ENCODE data around the gene RETREG1. TPM values are rescaled to one million over a fixed set of nuclear protein-coding genes. Genes with fewer than 3 reads are reported as not detected.

The RETREG1 gene
- total and polyA plus RNA-seq, 2 donors (not counting 3 experiments of a cell fraction or from before 2014, with no cell fraction given): 0.46 TPM; not detected in 1

GRCh38 chr5:16625096-16625495 is 8.3 kb upstream of the RETREG1 start:
- Histone ChIP-seq H3K9me1 (replicated peaks; ENCODE audit: control insufficient read depth, extremely low read depth, insufficient read depth, low read length) (no peaks in the 10 kb centered on the region), H3K36me3 (ENCODE audit: control insufficient read depth in 2 of 2, extremely low read depth in 1 of 2, insufficient read depth in 2 of 2, low read length in 2 of 2) (no peaks in the 10 kb centered on the region), H4K20me1 (replicated peaks; ENCODE audit: control insufficient read depth, extremely low read depth, insufficient read depth, low read length) (no peaks in the 10 kb centered on the region), H3K4me2 (ENCODE audit: insufficient read depth, low read length) (no peak overlapping the region), H3K9me3 (replicated peaks; ENCODE audit: control insufficient read depth, insufficient read depth, low read length) (no peaks in the 10 kb centered on the region), H2AFZ (ENCODE audit: low read depth, low read length) (no peak overlapping the region), H3K27me3 (ENCODE audit: control insufficient read depth in 2 of 2, insufficient read depth in 2 of 2, low read length in 2 of 2) (peaks cover 8 to 12% of the 10 kb centered on the region in 2 experiments), H3K79me2 (ENCODE audit: control insufficient read depth, insufficient read depth, low read length) (no peaks in the 10 kb centered on the region), H3K9ac (replicated peaks; ENCODE audit: extremely low read depth, insufficient read depth, low read length) (no peak overlapping the region), H3K27ac (ENCODE audit: insufficient read depth, low read depth, low read length) (no peak overlapping the region), H3K4me3 (replicated peaks in 1 of 3; ENCODE audit: insufficient read depth in 1 of 3, low read depth in 1 of 3, low read length in 3 of 3) (no peak overlapping the region), H3K4me1 (ENCODE audit: control insufficient read depth, extremely low read depth, insufficient read depth, low read length) (no peaks in the 10 kb centered on the region)
- dilution Hi-C loops (cut with MboI; ENCODE audit: extremely low pct_ligation_motif_present, low sequenced_read_pairs): no loop called here
- no peak for TF ChIP-seq CTCF (IDR thresholded peaks at IDR 0.05; ENCODE audit: extremely low read depth in 1 of 2, insufficient read depth in 1 of 2, low read depth in 1 of 2, low read length in 2 of 2)
- TF ChIP-seq POLR2AphosphoS5 (IDR thresholded peaks at IDR 0.05; ENCODE audit: insufficient read depth, low read depth, low read length): no peak
- TF ChIP-seq JUN (IDR thresholded peaks at IDR 0.05; ENCODE audit: borderline replicate concordance, insufficient read depth, insufficient read length, low read depth): no peak
- TF ChIP-seq POLR2A (IDR thresholded peaks at IDR 0.05; ENCODE audit: low read depth, low read length): no peak
- no peak for TF ChIP-seq EZH2 (IDR thresholded peaks at IDR 0.05; ENCODE audit: borderline replicate concordance, low read depth, low read length, severe bottlenecking)
- intact Hi-C loops (cut with micrococcal nuclease): no loop called here
- no peak for FAIRE-seq
- ChIA-PET CTCF (no interaction called here), POLR2A (no interaction called here)
- no TSS peak for BruUV-seq (replicated peaks)
- no peak for DNase-seq (ENCODE audit: low read depth, low spot score)

GRCh38 chr5:16619136-16619535 is 2.3 kb upstream of the RETREG1 start:
- dilution Hi-C loops (cut with MboI; ENCODE audit: extremely low pct_ligation_motif_present, low sequenced_read_pairs): no loop called here
- FAIRE-seq: no peak
- Histone ChIP-seq H3K4me2 (ENCODE audit: insufficient read depth, low read length) (no peak overlapping the region), H3K27ac (ENCODE audit: insufficient read depth, low read depth, low read length) (no peak overlapping the region), H2AFZ (ENCODE audit: low read depth, low read length) (no peak overlapping the region), H3K4me3 (replicated peaks in 1 of 3; ENCODE audit: insufficient read depth in 1 of 3, low read depth in 1 of 3, low read length in 3 of 3) (no peak overlapping the region), H3K79me2 (ENCODE audit: control insufficient read depth, insufficient read depth, low read length) (no peaks in the 10 kb centered on the region), H3K9me1 (replicated peaks; ENCODE audit: control insufficient read depth, extremely low read depth, insufficient read depth, low read length) (no peaks in the 10 kb centered on the region), H3K9ac (replicated peaks; ENCODE audit: extremely low read depth, insufficient read depth, low read length) (no peak overlapping the region), H3K4me1 (ENCODE audit: control insufficient read depth, extremely low read depth, insufficient read depth, low read length) (peaks cover 3% of the 10 kb centered on the region), H3K36me3 (ENCODE audit: control insufficient read depth in 2 of 2, extremely low read depth in 1 of 2, insufficient read depth in 2 of 2, low read length in 2 of 2) (no peaks in the 10 kb centered on the region), H3K9me3 (replicated peaks; ENCODE audit: control insufficient read depth, insufficient read depth, low read length) (no peaks in the 10 kb centered on the region), H4K20me1 (replicated peaks; ENCODE audit: control insufficient read depth, extremely low read depth, insufficient read depth, low read length) (no peaks in the 10 kb centered on the region), H3K27me3 (ENCODE audit: control insufficient read depth in 2 of 2, insufficient read depth in 2 of 2, low read length in 2 of 2) (peaks cover 23 to 25% of the 10 kb centered on the region in 2 experiments)
- no TSS peak for BruUV-seq (replicated peaks)
- TF ChIP-seq MYC (IDR thresholded peaks at IDR 0.05; ENCODE audit: low read depth, low read length) (no peak), GATA2 (IDR thresholded peaks at IDR 0.05; ENCODE audit: insufficient read depth, insufficient read length, low read depth, low read length) (no peak), CTCF (IDR thresholded peaks at IDR 0.05; ENCODE audit: extremely low read depth in 1 of 2, insufficient read depth in 1 of 2, low read depth in 1 of 2, low read length in 2 of 2) (no peak), MAX (IDR thresholded peaks at IDR 0.05; ENCODE audit: insufficient read depth, insufficient read length) (no peak), FOS (IDR thresholded peaks at IDR 0.05; ENCODE audit: borderline replicate concordance, insufficient read depth, low read length) (no peak), POLR2AphosphoS5 (IDR thresholded peaks at IDR 0.05; ENCODE audit: insufficient read depth, low read depth, low read length) (no peak), POLR2A (IDR thresholded peaks at IDR 0.05; ENCODE audit: low read depth, low read length) (no peak), EZH2 (IDR thresholded peaks at IDR 0.05; ENCODE audit: borderline replicate concordance, low read depth, low read length, severe bottlenecking) (no peak), JUN (IDR thresholded peaks at IDR 0.05; ENCODE audit: borderline replicate concordance, insufficient read depth, insufficient read length, low read depth) (no peak)
- intact Hi-C loops (cut with micrococcal nuclease): no loop called here
- no peak for DNase-seq (ENCODE audit: low read depth, low spot score)
- CTCF ChIA-PET: interaction anchor here (1.1 kb wide), 1 partner anchor 33 kb away, joined by 3 read pairs; no protein-coding TSS in a partner anchor
- POLR2A ChIA-PET: no interaction called here
